Eye (tissue), 1 donor: ENCODE data around the gene CNTF.

ENCODE experiments used
- DNase-seq: peaks from one replicate; pipeline ENCODE4 v3.0.0-alpha.2; 2015

Gene CNTF

GRCh38 chr11:58645854-58646253 lies 23.4 kb downstream of the CNTF start:
- DNase-seq, result no peak

GRCh38 chr11:58647141-58647699 lies 24.8 kb downstream of the CNTF start:
- no peak for DNase-seq

- no peak for DNase-seq
These were observed 25.4 kb downstream of the CNTF start for GRCh38 chr11:58647866-58648265.

- no peak for DNase-seq
These were observed 27.2 kb downstream of the CNTF start for GRCh38 chr11:58649623-58650022.

- DNase-seq, result no peak
These were observed 28.0 kb downstream of the CNTF start for GRCh38 chr11:58650496-58650895.

GRCh38 chr11:58652726-58653280 lies 30.3 kb downstream of the CNTF start:
- no peak for DNase-seq

- DNase-seq, result peak; percentile 87
These were observed 31.8 kb downstream of the CNTF start for GRCh38 chr11:58654079-58654907.

- no peak for DNase-seq
These were observed 32.4 kb downstream of the CNTF start for GRCh38 chr11:58654908-58655296.

- no peak for DNase-seq
These were observed 33.9 kb downstream of the CNTF start for GRCh38 chr11:58656348-58656747.

- DNase-seq, result no peak
These were observed 36.2 kb downstream of the CNTF start for GRCh38 chr11:58658623-58659022.

GRCh38 chr11:58659404-58659803 lies 36.9 kb downstream of the CNTF start:
- DNase-seq, result no peak

GRCh38 chr11:58659910-58660570 lies 37.6 kb downstream of the CNTF start:
- no peak for DNase-seq

GRCh38 chr11:58671983-58672633 lies 49.6 kb downstream of the CNTF start:
- no peak for DNase-seq

GRCh38 chr11:58674609-58675008 lies 52.1 kb downstream of the CNTF start:
- DNase-seq, result no peak
